ENCODE data around the gene HSH2D.

Gene HSH2D

GRCh38 chr19:16193466-16193865 is 50.0 kb downstream of the HSH2D start:
- DNase-seq (ENCODE audit: low read depth in 2 of 2): no peak

- no peak for DNase-seq (ENCODE audit: low read depth in 2 of 2)
These were observed 53.7 kb downstream of the HSH2D start for GRCh38 chr19:16197188-16197621.

- peak; percentile 96 to 99 for DNase-seq (ENCODE audit: low read depth in 2 of 2)
These were observed 54.3 kb downstream of the HSH2D start, which contains the start of gene AP1M1 for GRCh38 chr19:16197622-16198369. Gene AP1M1, plus strand, starts transcription at chr19:16197911. Its CDS starts 116 bp downstream, at chr19:16198027.

GRCh38 chr19:16198370-16198651 is 54.8 kb downstream of the HSH2D start:
- no peak for DNase-seq (ENCODE audit: low read depth in 2 of 2)

- DNase-seq (ENCODE audit: low read depth in 2 of 2): no peak
These were observed 55.9 kb downstream of the HSH2D start for GRCh38 chr19:16199275-16199932.

- DNase-seq (ENCODE audit: low read depth in 2 of 2): no peak
These were observed 56.8 kb downstream of the HSH2D start for GRCh38 chr19:16200038-16201010.

GRCh38 chr19:16201011-16201391 is 57.5 kb downstream of the HSH2D start:
- no peak for DNase-seq (ENCODE audit: low read depth in 2 of 2)

GRCh38 chr19:16202320-16203255 is 59.1 kb downstream of the HSH2D start:
- DNase-seq (ENCODE audit: low read depth in 2 of 2): no peak

- no peak for DNase-seq (ENCODE audit: low read depth in 2 of 2)
These were observed 59.9 kb downstream of the HSH2D start for GRCh38 chr19:16203256-16204004.

GRCh38 chr19:16204005-16204294 is 60.5 kb downstream of the HSH2D start:
- DNase-seq (ENCODE audit: low read depth in 2 of 2): no peak

- DNase-seq (ENCODE audit: low read depth in 2 of 2): no peak
These were observed 61.9 kb downstream of the HSH2D start for GRCh38 chr19:16205205-16206045.

GRCh38 chr19:16206046-16206605 is 62.6 kb downstream of the HSH2D start:
- no peak for DNase-seq (ENCODE audit: low read depth in 2 of 2)

GRCh38 chr19:16206637-16207036 is 63.2 kb downstream of the HSH2D start:
- no peak for DNase-seq (ENCODE audit: low read depth in 2 of 2)

- DNase-seq (ENCODE audit: low read depth in 2 of 2): no peak
These were observed 63.6 kb downstream of the HSH2D start for GRCh38 chr19:16207063-16207462.

- no peak for DNase-seq (ENCODE audit: low read depth in 2 of 2)
These were observed 64.1 kb downstream of the HSH2D start for GRCh38 chr19:16207490-16208025.
